NCI-H2081 (cell line): Measurements from ENCODE around the gene PXK.
A peak's percentile ranks its signal among the peaks of the same experiment; 100 is the strongest.
"Not testable (repeated sequence)": the region's sequence is repeated elsewhere in the genome, so short reads cannot be mapped to it uniquely, and the experiment has no call there.

Source experiments
- DNase-seq, 2 experiments: peaks; one replicate each; lab custom pipeline; 2025; lab: John Stamatoyannopoulos, UW

The PXK gene

GRCh38 chr3:58419780-58420507 lies 87.3 kb downstream of the PXK start:
- DNase-seq: no peak

- DNase-seq: no peak
Measured at GRCh38 chr3:58421004-58421403, 88.3 kb downstream of the PXK start.

GRCh38 chr3:58422756-58423325 lies 90.1 kb downstream of the PXK start:
- DNase-seq: no peak

- no peak for DNase-seq
Measured at GRCh38 chr3:58424613-58425012, 91.9 kb downstream of the PXK start.

GRCh38 chr3:58425782-58426181 lies 93.1 kb downstream of the PXK start:
- no peak for DNase-seq

- no peak for DNase-seq
Measured at GRCh38 chr3:58427661-58428361, 95.1 kb downstream of the PXK start.

- no peak for DNase-seq
Measured at GRCh38 chr3:58429657-58430056, 97.0 kb downstream of the PXK start.

- DNase-seq: no peak
Measured at GRCh38 chr3:58432905-58433304, 100.2 kb downstream of the PXK start.

GRCh38 chr3:58433400-58434167 lies 100.9 kb downstream of the PXK start, which contains the start of gene PDHB:
Gene PDHB (minus strand): TSS chr3:58433832. CDS start chr3:58433809, 23 bp downstream.
- DNase-seq: peak; percentile 76 to 88

- no peak for DNase-seq
Measured at GRCh38 chr3:58434168-58434504, 101.4 kb downstream of the PXK start.

- DNase-seq: no peak
Measured at GRCh38 chr3:58434511-58434910, 101.8 kb downstream of the PXK start.

GRCh38 chr3:58434990-58435389 lies 102.3 kb downstream of the PXK start:
- DNase-seq: no peak

GRCh38 chr3:58437276-58437675 lies 104.6 kb downstream of the PXK start:
- DNase-seq: not testable (repeated sequence)

GRCh38 chr3:58440996-58441355 lies 108.3 kb downstream of the PXK start:
- DNase-seq: not testable (repeated sequence)

GRCh38 chr3:58441514-58442450 lies 109.1 kb downstream of the PXK start:
- DNase-seq: no peak

GRCh38 chr3:58452176-58452575 lies 119.5 kb downstream of the PXK start:
- no peak for DNase-seq

GRCh38 chr3:58459160-58459559 lies 126.5 kb downstream of the PXK start:
- DNase-seq: no peak

- no peak for DNase-seq
Measured at GRCh38 chr3:58462829-58463180, 130.1 kb downstream of the PXK start.

- DNase-seq: peak; percentile 44 to 72
Measured at GRCh38 chr3:58463181-58463941, 130.7 kb downstream of the PXK start.

- no peak for DNase-seq
Measured at GRCh38 chr3:58463942-58464271, 131.2 kb downstream of the PXK start.

GRCh38 chr3:58464866-58465265 lies 132.2 kb downstream of the PXK start:
- no peak for DNase-seq
